Common myeloid progenitor, CD34-positive (primary cell): Measurements from ENCODE around the gene FOLR3.
"Not testable (repeated sequence)": the region's sequence is repeated elsewhere in the genome, so short reads cannot be mapped to it uniquely, and the experiment has no call there.

ENCODE experiments used
- CTCF ChIA-PET: fragments of 350-600 bp; sonication (Branson Sonifier 250); formaldehyde crosslinking; loops from one replicate; lab custom pipeline; 2021; ENCODE audit warnings: antibody characterized with exemption; lab: Charles Lee
- POLR2A ChIA-PET: fragments of 350-600 bp; sonication (Branson Sonifier 250); formaldehyde crosslinking; loops from one replicate; lab custom pipeline; 2021; ENCODE audit warnings: antibody characterized with exemption; lab: Charles Lee
- DNase-seq, 3 donors: peaks; one replicate each; pipeline versions ENCODE4 v3.0.0 to v3.0.0-alpha.2; 2013
- H3K27ac ChIP-seq, 2 experiments: 1 replicate in 1 of 2; 2 replicates in 1 of 2; pipeline ENCODE4 v1.7.0; 2013; ENCODE audit warnings: inconsistent platforms in 2 of 2, low read length in 2 of 2, mild to moderate bottlenecking in 2 of 2, low read depth in 1 of 2, moderate library complexity in 1 of 2; ENCODE audit not compliant: severe bottlenecking in 2 of 2, insufficient read depth in 1 of 2, poor library complexity in 1 of 2
- H3K27me3 ChIP-seq, 5 experiments: replicated peaks in 2 of 5; 1 replicate in 3 of 5; 2 replicates in 2 of 5; pipeline versions ENCODE4 v1.6.1 to v1.7.0; 2013; ENCODE audit warnings: low read length in 4 of 5, mild to moderate bottlenecking in 2 of 5, moderate library complexity in 2 of 5, inconsistent platforms in 1 of 5; ENCODE audit not compliant: insufficient read depth in 5 of 5, control insufficient read depth in 4 of 5
- H3K36me3 ChIP-seq, 4 experiments: 1 replicate in 2 of 4; 2 replicates in 2 of 4; pipeline versions ENCODE4 v1.6.1 to v1.7.0; 2013; ENCODE audit warnings: low read length in 3 of 4, control low read depth in 1 of 4, mild to moderate bottlenecking in 1 of 4; ENCODE audit not compliant: control insufficient read depth in 4 of 4, insufficient read depth in 4 of 4
- H3K4me1 ChIP-seq, 4 experiments: 1 replicate in 3 of 4; 2 replicates in 1 of 4; pipeline versions ENCODE4 v1.6.1 to v1.7.1; 2013; ENCODE audit warnings: low read length in 3 of 4, mild to moderate bottlenecking in 3 of 4, control low read depth in 1 of 4, inconsistent platforms in 1 of 4, moderate library complexity in 1 of 4; ENCODE audit not compliant: control insufficient read depth in 4 of 4, insufficient read depth in 4 of 4; ENCODE audit errors: control extremely low read depth in 1 of 4
- H3K4me3 ChIP-seq, 7 experiments: 1 replicate in 4 of 7; 2 replicates in 3 of 7; pipeline versions ENCODE4 v1.5.1 to v1.7.0; 2013; ENCODE audit warnings: mild to moderate bottlenecking in 7 of 7, low read length in 6 of 7, moderate library complexity in 6 of 7, inconsistent platforms in 2 of 7, low read depth in 2 of 7, control low read depth in 1 of 7; ENCODE audit not compliant: insufficient read depth in 4 of 7, control insufficient read depth in 1 of 7; ENCODE audit errors: extremely low read depth in 1 of 7
- H3K9me3 ChIP-seq, 5 experiments: 1 replicate in 4 of 5; 2 replicates in 1 of 5; pipeline versions ENCODE4 v1.6.1 to v1.7.1; 2013; ENCODE audit warnings: low read length in 4 of 5, mild to moderate bottlenecking in 2 of 5, inconsistent platforms in 1 of 5, low read depth in 1 of 5, moderate library complexity in 1 of 5; ENCODE audit not compliant: control insufficient read depth in 4 of 5, insufficient read depth in 2 of 5; ENCODE audit errors: control extremely low read depth in 1 of 5
- WGBS: methylation state at CpG from one replicate; pipeline ENCODE4 v1.1.5; 2013; ENCODE audit not compliant: insufficient coverage; 5-methylcytosine and 5-hydroxymethylcytosine counted together

Gene FOLR3

DNA sequence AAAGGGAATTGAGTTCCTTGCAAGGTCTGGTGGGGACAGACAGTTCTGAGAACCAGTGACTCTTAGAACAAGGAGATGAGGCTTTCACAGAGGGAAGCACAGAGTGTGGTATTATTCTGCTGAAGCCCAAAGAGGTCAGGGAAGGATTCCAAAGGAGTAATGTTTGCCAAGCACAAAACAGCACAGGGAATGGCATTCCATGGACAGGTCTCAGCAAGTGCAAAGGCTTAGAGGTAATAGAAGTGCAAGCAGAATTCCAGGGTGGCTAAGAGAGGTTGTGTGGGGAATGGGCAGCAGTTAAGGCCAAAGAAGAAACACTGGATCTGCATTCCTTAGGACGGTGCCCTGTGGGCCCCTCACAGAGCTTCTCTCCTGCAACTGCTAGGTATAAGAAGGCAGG lies 6.6 kb downstream of the FOLR3 start:
- H3K4me3 ChIP-seq, H3K27ac ChIP-seq, H3K4me1 ChIP-seq, H3K9me3 ChIP-seq, H3K36me3 ChIP-seq, DNase-seq, POLR2A ChIA-PET, H3K27me3 ChIP-seq: not testable (repeated sequence)
- no CpG with 5 or more reads among the region's 1 CpG for WGBS
- CTCF ChIA-PET: interaction anchor here (1.0 to 5.2 kb wide), 3 partner anchors 14 to 117 kb away, joined by 4 to 20 read pairs (median 6); partner anchors contain the start of gene ANAPC15

DNA sequence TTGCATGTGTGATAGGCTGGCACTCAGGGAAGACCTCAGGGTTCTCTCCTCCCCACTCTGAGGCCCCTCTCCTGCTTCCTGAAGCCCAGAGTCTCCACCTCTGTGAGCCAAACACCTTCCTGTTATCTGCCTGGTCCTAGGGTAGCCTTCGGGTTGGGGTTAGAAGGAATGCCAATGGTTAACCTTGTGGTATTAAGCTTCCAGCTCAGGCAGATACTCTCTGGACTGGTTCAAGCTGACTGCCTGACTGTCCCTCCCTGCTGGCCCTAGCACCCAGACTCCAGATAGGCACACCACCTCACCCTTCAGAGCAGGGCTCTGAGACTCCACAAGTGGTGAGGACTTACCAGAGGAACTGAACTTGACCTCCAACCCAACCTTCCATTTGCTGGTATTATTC lies 7.0 kb downstream of the FOLR3 start:
- H3K4me3 ChIP-seq, POLR2A ChIA-PET, H3K27ac ChIP-seq, H3K9me3 ChIP-seq, H3K36me3 ChIP-seq, H3K4me1 ChIP-seq, H3K27me3 ChIP-seq, DNase-seq: not testable (repeated sequence)
- CTCF ChIA-PET: interaction anchor here (1.0 to 5.2 kb wide), 9 partner anchors 10 to 123 kb away, joined by 3 to 20 read pairs (median 8); partner anchors contain the start of gene ANAPC15
- WGBS: no CpG with 5 or more reads among the region's 1 CpG

- 100% methylated on average over 4 of the region's 4 CpGs for WGBS
- DNase-seq: no peak
- H3K36me3 ChIP-seq: no peaks in the 10 kb centered on the region
- H3K9me3 ChIP-seq: no peaks in the 10 kb centered on the region
- peaks cover 0 to 4% (median 2%) of the 10 kb centered on the region in 4 experiments for H3K4me1 ChIP-seq
- ChIA-PET POLR2A (no interaction called here), CTCF (interaction anchor here (0.6 to 5.2 kb wide), 29 partner anchors 8 to 290 kb away, joined by 3 to 46 read pairs (median 7); partner anchors contain the start of genes ANAPC15 and LAMTOR1)
- no peak overlapping the region for H3K4me3 ChIP-seq
- H3K27me3 ChIP-seq: no peaks in the 10 kb centered on the region
- no peak overlapping the region for H3K27ac ChIP-seq
Measured at GRCh38 chr11:72144807-72145565, 9.5 kb downstream of the FOLR3 start.

DNA sequence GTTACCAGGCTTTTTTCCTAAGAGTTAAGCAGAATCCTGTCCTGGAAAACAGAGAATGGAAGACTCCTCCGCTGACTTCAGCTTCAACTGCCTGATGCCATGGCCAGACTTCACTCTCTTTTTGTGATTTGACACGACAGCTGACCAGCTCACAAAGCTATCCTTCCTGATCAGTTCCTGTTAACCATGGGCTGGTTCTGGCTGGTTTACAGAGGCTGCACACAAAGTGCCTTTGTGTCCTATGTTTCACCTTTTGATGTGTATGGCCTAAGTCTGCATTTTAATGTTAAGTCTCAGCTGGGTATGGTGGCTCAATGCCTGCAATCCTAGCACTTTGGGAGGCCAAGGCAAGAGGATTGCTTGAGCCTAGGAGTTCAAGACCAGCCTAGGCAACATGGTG lies 11.1 kb downstream of the FOLR3 start:
- H3K27ac ChIP-seq: no peak overlapping the region
- H3K4me3 ChIP-seq: no peak overlapping the region
- no peak for DNase-seq
- H3K36me3 ChIP-seq: no peaks in the 10 kb centered on the region
- POLR2A ChIA-PET: no interaction called here
- no peaks in the 10 kb centered on the region for H3K9me3 ChIP-seq
- H3K27me3 ChIP-seq: no peaks in the 10 kb centered on the region
- 46% methylated on average over 2 of the region's 2 CpGs for WGBS
- H3K4me1 ChIP-seq: peaks cover 0 to 4% (median 2%) of the 10 kb centered on the region in 4 experiments
- CTCF ChIA-PET: interaction anchor here (1.0 to 5.2 kb wide), 9 partner anchors 10 to 170 kb away, joined by 3 to 20 read pairs (median 4); no protein-coding TSS in a partner anchor

- ChIA-PET POLR2A (interaction anchor here (0.6 to 0.8 kb wide), 2 partner anchors 131 to 196 kb away, joined by 4 read pairs; no protein-coding TSS in a partner anchor), CTCF (interaction anchor here (0.8 to 1.5 kb wide), 2 partner anchors 49 to 125 kb away, joined by 3 to 6 read pairs; no protein-coding TSS in a partner anchor)
- H3K27me3 ChIP-seq: no peaks in the 10 kb centered on the region
- H3K36me3 ChIP-seq: no peaks in the 10 kb centered on the region
- no peak overlapping the region for H3K4me3 ChIP-seq
- no peak for DNase-seq
- no peaks in the 10 kb centered on the region for H3K9me3 ChIP-seq
- WGBS: 91% methylated on average over 3 of the region's 4 CpGs
- H3K27ac ChIP-seq: no peak overlapping the region
- no peaks in the 10 kb centered on the region for H3K4me1 ChIP-seq
Measured at GRCh38 chr11:72150882-72151281, 15.4 kb downstream of the FOLR3 start.

GRCh38 chr11:72153874-72154273 lies 18.3 kb downstream of the FOLR3 start:
- CTCF ChIA-PET: interaction anchor here (1.2 to 2.7 kb wide), 5 partner anchors 10 to 277 kb away, joined by 3 to 12 read pairs (median 3); no protein-coding TSS in a partner anchor
- H3K27ac ChIP-seq, H3K36me3 ChIP-seq, DNase-seq, H3K27me3 ChIP-seq, POLR2A ChIA-PET, H3K4me3 ChIP-seq, H3K4me1 ChIP-seq, H3K9me3 ChIP-seq: not testable (repeated sequence)
- WGBS: 93% methylated on average over 2 of the region's 6 CpGs

DNA sequence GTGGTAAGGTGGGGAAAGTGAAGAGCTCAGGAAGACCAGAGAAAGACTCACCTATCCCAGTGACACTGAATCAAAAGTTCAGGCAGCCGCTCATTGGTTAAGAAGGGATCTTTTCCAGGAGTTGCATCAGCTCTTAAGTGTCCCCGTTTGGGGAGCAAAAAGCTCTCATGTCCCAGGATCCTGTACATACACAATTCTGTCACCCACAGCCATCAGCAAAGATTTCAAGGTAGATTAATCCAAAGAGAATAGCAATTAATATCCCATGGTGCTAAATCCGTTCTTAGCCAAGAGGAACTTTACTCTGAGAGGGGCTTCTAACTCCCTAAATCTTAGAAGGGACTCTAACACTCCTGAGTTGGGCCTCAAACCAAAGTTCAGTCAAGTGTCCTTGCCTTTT lies 19.3 kb downstream of the FOLR3 start:
- no peaks in the 10 kb centered on the region for H3K36me3 ChIP-seq
- ChIA-PET CTCF (interaction anchor here (1.4 to 4.0 kb wide), 3 partner anchors 10 to 75 kb away, joined by 3 to 20 read pairs (median 4); no protein-coding TSS in a partner anchor), POLR2A (no interaction called here)
- H3K9me3 ChIP-seq: no peaks in the 10 kb centered on the region
- no peak for DNase-seq
- no peaks in the 10 kb centered on the region for H3K27me3 ChIP-seq
- 100% methylated on average over 1 of the region's 3 CpGs for WGBS
- no peak overlapping the region for H3K4me3 ChIP-seq
- H3K27ac ChIP-seq: no peak overlapping the region
- no peaks in the 10 kb centered on the region for H3K4me1 ChIP-seq
